Dendritic cell treated with granulocyte-macrophage colony-stimulating factor and Interleukin-4, amounts not matched to agents 40 ng/mL and 50 ng/mL, for 4 days (primary cell): Measurements from ENCODE around the gene CCL19.

Experiments
- H3K27ac Mint-ChIP-seq: one replicate; pipeline ENCODE4 v1.8.0; 2022; ENCODE audit warnings: mild to moderate bottlenecking, mixed read lengths
- H3K27me3 Mint-ChIP-seq: one replicate; pipeline ENCODE4 v1.8.0; 2022; ENCODE audit warnings: mild to moderate bottlenecking, mixed read lengths
- H3K36me3 Mint-ChIP-seq: one replicate; pipeline ENCODE4 v1.8.0; 2022; ENCODE audit warnings: low read depth, mixed read lengths
- H3K4me1 Mint-ChIP-seq: one replicate; pipeline ENCODE4 v1.8.0; 2022; ENCODE audit warnings: low read depth, mixed read lengths
- H3K4me3 Mint-ChIP-seq: one replicate; pipeline ENCODE4 v1.8.0; 2022; ENCODE audit warnings: mild to moderate bottlenecking, moderate library complexity, mixed read lengths
- H3K9me3 Mint-ChIP-seq: one replicate; pipeline ENCODE4 v1.8.0; 2022; ENCODE audit warnings: mixed read lengths
- intact Hi-C: fragments of 100-400 bp; cut with micrococcal nuclease; formaldehyde crosslinking; loops from one replicate; pipeline ENCODE4 v1.15.0; 2022

The CCL19 gene

DNA sequence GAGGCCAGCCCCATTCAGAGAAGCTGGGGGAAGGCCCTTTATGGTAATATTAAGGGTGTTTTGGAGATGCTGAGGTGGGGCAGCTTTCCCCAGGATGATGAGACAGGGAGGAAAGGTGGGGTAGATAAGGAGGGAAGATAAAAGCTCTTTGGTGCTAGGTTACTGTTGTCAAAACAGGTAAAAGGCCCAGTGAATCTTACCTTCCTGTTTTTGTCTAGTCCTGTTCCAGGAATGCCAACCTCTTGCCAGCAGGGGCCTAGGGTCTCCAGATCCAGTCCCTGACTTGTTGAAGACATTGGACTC lies 27.8 kb downstream of the CCL19 start:
- H3K4me1 Mint-ChIP-seq = peaks cover 35% of the 10 kb centered on the region
- no peaks in the 10 kb centered on the region for H3K9me3 Mint-ChIP-seq
- no peak overlapping the region for H3K4me3 Mint-ChIP-seq
- intact Hi-C loops = no loop called here
- H3K36me3 Mint-ChIP-seq = no peaks in the 10 kb centered on the region
- H3K27ac Mint-ChIP-seq = no peak overlapping the region
- no peaks in the 10 kb centered on the region for H3K27me3 Mint-ChIP-seq

DNA sequence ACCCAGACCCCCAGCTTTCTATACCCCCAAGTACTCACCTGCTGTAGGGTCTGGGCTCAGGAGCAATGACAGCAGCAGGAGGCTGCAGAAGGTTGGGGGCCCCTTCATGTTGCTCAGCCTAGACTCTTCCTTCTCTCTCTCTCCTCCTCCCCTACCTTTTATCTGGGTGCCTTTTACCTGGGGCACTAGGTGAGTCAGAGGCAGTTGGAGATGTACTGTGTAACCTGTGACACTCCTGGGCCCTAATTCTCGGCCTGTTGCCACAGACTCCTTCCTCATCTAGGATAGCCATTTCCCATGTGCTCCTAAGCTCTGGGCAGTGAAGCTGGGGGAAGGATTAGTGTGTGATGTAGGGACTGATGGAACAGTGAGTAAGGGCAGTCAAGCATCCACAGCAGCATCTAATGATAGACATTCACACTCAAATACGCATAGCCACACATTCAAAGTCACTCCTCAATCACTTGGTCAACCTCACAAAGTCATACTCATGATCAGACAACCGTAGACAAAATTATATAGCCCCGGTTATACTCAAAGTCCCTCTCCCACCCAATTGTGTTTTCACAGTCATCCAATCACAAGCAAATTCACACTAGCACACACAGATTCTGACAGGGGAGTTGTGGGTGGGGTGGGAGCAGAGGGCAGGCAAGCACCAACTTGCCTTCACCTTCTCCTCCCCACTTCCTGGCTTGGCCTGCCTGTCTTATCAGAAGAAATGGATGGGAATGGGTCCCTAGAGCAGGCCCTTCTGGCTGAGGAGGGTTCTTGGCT lies 28.4 kb downstream of the CCL19 start, which contains the start of gene CCL27:
CCL27 (minus strand) TSS at position 132 of the 777 bp plus-strand sequence; CDS start at position 108, 24 bp downstream.
- intact Hi-C loops = no loop called here

DNA sequence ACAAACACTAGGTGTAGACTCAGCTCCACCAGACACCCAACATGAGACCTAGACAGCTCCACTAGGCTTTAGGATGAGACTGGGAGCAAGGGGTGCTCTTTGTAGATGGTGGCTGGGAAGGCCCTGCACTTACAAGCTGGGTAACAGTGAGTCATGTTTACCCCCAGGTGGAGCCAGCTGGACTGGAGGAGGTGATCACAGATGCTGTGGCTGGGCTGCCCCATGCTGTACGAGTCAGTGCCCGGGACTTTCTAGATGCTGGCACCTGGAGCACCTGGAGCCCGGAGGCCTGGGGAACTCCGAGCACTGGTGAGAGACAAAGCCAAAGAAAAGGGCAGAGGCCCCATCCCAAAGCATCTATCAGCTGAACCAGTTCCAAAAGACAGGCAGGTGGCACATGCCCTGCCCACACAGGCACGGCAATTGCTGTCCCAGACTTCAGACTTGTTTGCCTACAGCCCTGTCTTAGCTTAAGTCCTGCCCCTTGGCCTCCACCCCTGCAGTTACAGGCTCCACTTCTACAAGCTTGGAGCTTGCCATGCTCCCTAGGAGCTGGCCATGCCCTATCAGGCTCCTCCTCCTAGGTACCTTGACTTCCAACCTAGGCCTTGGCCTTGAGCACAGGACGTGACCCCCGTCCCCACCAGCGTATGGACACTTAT lies 31.4 kb downstream of the CCL19 start:
- intact Hi-C loops = no loop called here
- Mint-ChIP-seq H3K4me1 (peaks cover 12% of the 10 kb centered on the region), H3K27me3 (peaks cover 10% of the 10 kb centered on the region), H3K4me3 (no peak overlapping the region), H3K27ac (no peak overlapping the region), H3K36me3 (no peaks in the 10 kb centered on the region), H3K9me3 (no peaks in the 10 kb centered on the region)

More for the DNA sequence above, 28.4 kb downstream of the CCL19 start, which contains the start of gene CCL27:
- no peaks in the 10 kb centered on the region for H3K36me3 Mint-ChIP-seq
- no peak within 1 kb of the TSS for H3K27ac Mint-ChIP-seq
- H3K4me1 Mint-ChIP-seq = peaks cover 32% of the 10 kb centered on the region
- H3K27me3 Mint-ChIP-seq = no peaks in the 10 kb centered on the region
- no peaks in the 10 kb centered on the region for H3K9me3 Mint-ChIP-seq
- no peak within 1 kb of the TSS for H3K4me3 Mint-ChIP-seq

DNA sequence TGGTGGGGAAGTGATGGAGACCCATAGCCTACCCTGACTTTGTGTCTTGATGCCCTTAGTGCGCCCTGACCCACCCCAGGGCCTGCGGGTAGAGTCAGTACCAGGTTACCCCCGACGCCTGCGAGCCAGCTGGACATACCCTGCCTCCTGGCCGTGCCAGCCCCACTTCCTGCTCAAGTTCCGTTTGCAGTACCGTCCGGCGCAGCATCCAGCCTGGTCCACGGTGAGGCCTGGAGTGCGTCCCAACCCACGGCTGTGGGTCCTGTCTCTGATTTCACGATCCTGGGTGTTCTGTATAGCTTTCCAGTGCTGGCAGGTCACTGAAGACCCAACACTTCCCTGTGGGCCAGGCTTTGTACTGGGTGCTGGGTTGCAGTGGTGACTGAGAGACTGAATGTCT lies 32.6 kb downstream of the CCL19 start:
- no peaks in the 10 kb centered on the region for H3K9me3 Mint-ChIP-seq
- peaks cover 15% of the 10 kb centered on the region for H3K27me3 Mint-ChIP-seq
- H3K4me3 Mint-ChIP-seq = no peak overlapping the region
- intact Hi-C loops = no loop called here
- H3K4me1 Mint-ChIP-seq = peaks cover 5% of the 10 kb centered on the region
- H3K36me3 Mint-ChIP-seq = no peaks in the 10 kb centered on the region
- H3K27ac Mint-ChIP-seq = no peak overlapping the region

DNA sequence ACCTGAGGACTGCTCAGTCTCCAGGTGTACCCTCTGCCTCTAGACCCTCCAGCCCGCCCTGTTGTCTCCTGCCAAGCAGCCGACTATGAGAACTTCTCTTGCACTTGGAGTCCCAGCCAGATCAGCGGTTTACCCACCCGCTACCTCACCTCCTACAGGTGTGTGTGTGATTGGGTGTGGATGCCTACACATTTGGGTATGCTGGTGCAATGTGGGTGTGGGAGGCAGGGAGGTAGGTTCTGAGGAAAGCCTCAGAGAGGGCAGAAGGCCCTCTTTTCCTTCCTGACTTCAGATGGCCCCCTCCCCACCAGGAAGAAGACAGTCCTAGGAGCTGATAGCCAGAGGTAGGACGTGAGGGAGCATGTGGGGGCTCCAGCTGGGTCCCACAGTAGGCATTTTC lies 34.1 kb downstream of the CCL19 start:
- Mint-ChIP-seq H3K4me3 (no peak overlapping the region), H3K9me3 (no peaks in the 10 kb centered on the region), H3K27ac (no peak overlapping the region), H3K36me3 (no peaks in the 10 kb centered on the region), H3K27me3 (peaks cover 23% of the 10 kb centered on the region), H3K4me1 (peaks cover 19% of the 10 kb centered on the region)
- intact Hi-C loops = no loop called here

DNA sequence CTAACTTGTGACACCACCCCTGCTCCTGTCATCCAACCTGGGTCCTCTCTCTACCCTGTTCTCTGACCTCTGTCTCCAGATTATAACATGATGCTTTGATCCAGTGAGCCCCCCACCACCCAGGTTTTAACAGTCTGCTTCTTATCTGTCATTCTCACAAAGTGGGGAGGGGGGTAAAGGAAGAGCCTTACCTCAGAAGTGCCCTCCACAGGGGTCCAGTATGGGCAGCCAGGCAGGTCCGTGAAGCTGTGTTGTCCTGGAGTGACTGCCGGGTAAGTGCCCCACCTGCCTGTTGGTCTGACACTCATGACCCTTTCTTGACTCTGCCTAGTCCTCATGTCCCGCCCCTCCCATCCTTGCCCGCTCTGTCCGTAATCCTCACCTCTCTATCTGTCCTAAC lies 35.7 kb downstream of the CCL19 start:
- Mint-ChIP-seq H3K4me3 (no peak overlapping the region), H3K36me3 (peaks cover 5% of the 10 kb centered on the region), H3K4me1 (peaks cover 24% of the 10 kb centered on the region), H3K9me3 (no peaks in the 10 kb centered on the region), H3K27me3 (peaks cover 23% of the 10 kb centered on the region), H3K27ac (no peak overlapping the region)
- intact Hi-C loops = no loop called here

DNA sequence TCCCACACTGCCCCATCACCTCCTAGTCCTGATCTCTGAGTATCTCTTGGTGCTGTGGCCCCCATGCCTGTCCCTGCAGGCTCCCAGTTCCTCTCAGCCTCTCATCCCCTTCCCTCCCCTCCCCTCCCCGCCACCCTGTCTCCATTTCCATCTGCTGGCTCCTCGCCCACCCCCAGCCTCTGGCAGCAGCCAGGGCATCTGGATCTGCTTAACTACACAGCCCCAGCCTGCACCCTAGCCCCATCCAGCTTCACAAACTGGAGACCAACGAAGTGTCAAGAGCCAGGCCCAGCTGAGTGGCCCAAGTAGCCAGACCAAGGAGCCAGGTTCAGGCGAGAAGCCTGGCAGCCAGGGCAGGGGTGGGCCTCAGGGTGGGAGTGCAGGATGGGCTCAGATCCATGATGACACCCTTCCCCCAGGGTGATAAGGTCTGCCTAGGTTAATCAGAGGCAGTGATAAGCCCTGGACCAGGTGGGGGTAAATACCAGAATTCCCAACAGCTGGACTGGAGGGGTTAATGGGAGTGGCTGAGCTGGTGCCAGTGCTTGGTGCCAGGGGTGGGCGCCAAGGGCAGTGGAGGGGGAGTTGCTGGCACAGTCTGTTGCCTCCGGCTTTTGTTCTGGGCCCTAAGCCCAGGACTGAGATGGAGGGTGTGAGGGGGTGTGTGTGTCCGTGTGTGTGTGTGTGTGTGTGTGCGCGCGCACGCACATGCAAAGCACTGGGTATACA lies 36.6 kb downstream of the CCL19 start:
- Mint-ChIP-seq H3K9me3 (no peaks in the 10 kb centered on the region), H3K27me3 (peaks cover 23% of the 10 kb centered on the region), H3K4me3 (no peak overlapping the region), H3K4me1 (peaks cover 24% of the 10 kb centered on the region), H3K36me3 (peaks cover 15% of the 10 kb centered on the region), H3K27ac (no peak overlapping the region)
- intact Hi-C loops = no loop called here

DNA sequence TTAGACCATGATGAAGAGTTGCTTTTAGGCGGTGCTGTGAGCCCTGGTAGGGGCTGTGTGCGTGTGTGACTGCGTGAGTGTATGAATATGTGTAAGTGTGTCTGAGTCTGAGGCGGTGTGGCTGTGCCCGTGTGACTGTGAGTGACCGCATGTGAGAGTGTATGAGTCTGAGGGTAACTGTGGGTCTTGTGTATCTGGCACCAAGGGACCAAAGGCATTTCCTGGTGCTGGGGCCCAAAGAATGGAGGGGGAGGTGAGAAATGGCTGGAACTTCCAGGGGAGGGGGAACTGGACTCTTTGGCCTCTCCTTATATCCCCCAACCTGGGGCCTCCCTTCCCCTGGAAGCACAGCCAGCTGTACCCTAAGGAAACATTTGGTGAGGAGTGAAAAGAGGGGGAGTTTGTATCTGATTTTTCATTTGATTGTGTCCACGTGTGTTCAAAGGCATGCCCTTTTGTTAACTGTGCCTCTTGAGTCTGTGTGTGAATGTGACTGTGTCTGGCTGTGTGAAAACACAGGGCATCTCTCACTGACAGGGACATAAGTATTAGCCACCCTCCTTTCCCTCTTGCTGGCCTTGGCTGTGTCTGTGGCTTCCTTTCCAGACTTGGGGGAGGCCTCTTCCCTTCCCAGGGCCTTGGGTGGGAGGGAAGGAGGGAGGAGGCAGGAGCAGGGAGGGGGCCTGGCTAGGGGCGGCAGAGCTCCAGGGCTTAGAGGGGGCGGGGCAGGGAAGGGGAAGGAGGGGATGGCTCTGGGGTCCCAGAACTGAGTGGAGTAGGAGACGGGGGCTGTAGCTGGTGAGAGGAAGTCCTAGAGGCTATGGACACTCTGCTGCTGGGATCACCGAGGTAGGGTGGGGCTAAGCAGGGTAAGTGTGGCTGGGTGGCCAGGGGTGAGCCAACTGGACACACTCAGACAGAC lies 37.7 kb downstream of the CCL19 start:
- Mint-ChIP-seq H3K4me1 (peaks cover 29% of the 10 kb centered on the region), H3K36me3 (peaks cover 25% of the 10 kb centered on the region), H3K9me3 (no peaks in the 10 kb centered on the region), H3K27me3 (peaks cover 23% of the 10 kb centered on the region), H3K4me3 (no peak overlapping the region), H3K27ac (peak overlapping the region; percentile 52)
- intact Hi-C loops = no loop called here

DNA sequence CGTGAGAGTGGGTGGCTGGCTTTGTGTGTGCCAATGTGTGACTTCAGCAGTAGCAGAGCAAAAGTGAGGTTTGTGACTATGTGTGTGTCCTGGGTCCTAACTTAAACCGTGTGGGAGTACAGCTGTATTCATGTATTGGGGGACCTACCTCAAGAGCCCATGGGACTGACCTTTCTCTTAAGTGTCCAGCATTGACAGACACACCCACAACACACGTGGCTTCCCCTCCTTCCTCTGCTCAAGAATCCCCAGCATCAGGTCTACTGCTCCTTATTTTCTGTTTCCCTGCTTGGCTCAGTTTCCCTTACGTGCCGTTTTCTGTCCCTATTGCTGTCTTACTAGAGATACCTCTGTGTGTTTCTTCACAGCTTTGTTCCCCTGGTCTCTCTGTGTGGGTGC lies 38.5 kb downstream of the CCL19 start:
- H3K36me3 Mint-ChIP-seq = peaks cover 33% of the 10 kb centered on the region
- H3K27ac Mint-ChIP-seq = peak overlapping the region; percentile 52
- H3K4me1 Mint-ChIP-seq = peaks cover 37% of the 10 kb centered on the region
- intact Hi-C loops = no loop called here
- no peaks in the 10 kb centered on the region for H3K9me3 Mint-ChIP-seq
- H3K4me3 Mint-ChIP-seq = peak overlapping the region; percentile 37
- H3K27me3 Mint-ChIP-seq = peaks cover 23% of the 10 kb centered on the region

DNA sequence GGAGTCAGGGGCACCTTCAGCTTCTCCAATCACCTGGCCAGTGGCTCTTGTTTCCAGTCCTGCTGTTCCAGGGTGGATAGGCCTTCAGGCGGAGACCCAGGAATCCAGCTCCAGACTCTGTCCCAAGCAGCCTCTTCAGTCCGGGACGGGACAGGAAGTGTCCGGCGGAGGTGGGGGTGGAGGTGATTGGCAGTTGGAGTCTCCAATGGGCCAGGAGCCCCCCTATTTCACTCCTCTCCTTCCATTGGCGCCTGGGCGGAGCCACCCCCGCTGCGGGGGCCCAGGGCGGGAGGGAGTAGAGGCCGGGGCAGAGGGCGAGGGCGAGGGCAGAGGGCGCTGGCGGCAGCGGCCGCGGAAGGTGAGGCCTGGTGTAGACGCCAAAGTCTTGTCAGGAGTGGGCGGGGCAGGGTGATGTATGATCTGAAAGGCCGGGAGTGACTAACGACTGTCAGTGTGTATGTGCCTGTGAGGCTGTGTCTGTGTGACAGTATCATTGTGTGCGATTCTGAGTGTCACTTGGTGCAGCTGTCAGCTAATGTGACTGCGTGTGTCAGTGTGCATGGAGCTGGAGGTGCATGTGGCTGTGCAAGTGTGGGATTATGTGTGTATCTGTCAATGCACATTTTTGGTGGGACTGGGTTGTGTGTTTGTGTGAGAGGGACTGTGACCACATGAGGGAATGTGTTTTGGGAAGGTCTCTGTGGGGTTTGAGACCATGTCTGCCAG lies 39.0 kb downstream of the CCL19 start, which contains the start of gene IL11RA:
IL11RA (plus strand) TSS at position 310 of the 726 bp plus-strand sequence. CDS start 3,033 bp downstream, outside the sequence.
- Mint-ChIP-seq H3K4me3 (peak within 1 kb of the TSS; percentile 37), H3K27ac (peak within 1 kb of the TSS; percentile 52), H3K27me3 (peaks cover 23% of the 10 kb centered on the region), H3K9me3 (no peaks in the 10 kb centered on the region), H3K4me1 (peaks cover 43% of the 10 kb centered on the region), H3K36me3 (peaks cover 33% of the 10 kb centered on the region)
- intact Hi-C loops = no loop called here

DNA sequence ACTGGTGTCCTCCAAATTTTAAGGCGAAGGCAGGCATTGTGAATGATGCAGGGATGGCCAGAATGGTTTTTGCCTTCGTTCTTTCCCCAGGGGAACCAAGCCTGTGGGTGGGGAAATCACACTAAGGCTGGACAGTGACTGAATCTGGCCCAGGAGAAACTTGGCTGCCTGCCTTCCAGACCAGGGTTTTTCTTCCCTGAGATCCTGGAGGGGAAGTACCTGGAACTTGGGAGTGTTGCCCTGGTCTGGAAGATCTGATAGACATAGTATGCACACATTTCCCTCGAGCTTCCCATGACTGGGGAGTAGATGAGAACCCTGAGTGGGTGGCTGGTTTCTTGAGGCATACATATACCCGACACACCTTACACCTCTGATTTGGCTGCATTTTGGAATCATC lies 39.8 kb downstream of the CCL19 start:
- peaks cover 40% of the 10 kb centered on the region for H3K36me3 Mint-ChIP-seq
- H3K4me1 Mint-ChIP-seq = peaks cover 45% of the 10 kb centered on the region
- H3K27ac Mint-ChIP-seq = no peak overlapping the region
- H3K4me3 Mint-ChIP-seq = no peak overlapping the region
- intact Hi-C loops = no loop called here
- no peaks in the 10 kb centered on the region for H3K9me3 Mint-ChIP-seq
- peaks cover 23% of the 10 kb centered on the region for H3K27me3 Mint-ChIP-seq

DNA sequence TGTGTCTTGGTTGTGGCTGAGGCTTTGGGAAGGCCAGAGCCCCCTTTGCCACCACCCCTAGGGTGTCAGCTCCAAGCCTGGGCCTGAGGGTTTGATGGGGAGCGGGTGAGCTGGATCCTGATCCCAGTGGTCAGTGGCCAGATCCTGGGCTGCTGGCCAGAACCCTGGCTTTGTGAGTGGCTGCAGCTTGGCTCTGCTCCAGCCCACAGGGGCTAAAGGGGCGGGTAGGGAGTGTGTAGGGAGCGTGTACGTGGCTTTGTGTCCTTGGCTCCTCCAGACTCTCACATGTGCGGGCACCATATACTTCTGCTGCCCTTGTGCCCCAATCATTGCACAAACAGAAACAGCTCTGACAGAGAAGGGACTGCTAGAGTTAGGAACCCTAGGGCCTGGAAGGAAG lies 40.3 kb downstream of the CCL19 start:
- H3K4me3 Mint-ChIP-seq = no peak overlapping the region
- intact Hi-C loops = no loop called here
- H3K27me3 Mint-ChIP-seq = peaks cover 20% of the 10 kb centered on the region
- peaks cover 42% of the 10 kb centered on the region for H3K36me3 Mint-ChIP-seq
- no peak overlapping the region for H3K27ac Mint-ChIP-seq
- no peaks in the 10 kb centered on the region for H3K9me3 Mint-ChIP-seq
- peaks cover 50% of the 10 kb centered on the region for H3K4me1 Mint-ChIP-seq

DNA sequence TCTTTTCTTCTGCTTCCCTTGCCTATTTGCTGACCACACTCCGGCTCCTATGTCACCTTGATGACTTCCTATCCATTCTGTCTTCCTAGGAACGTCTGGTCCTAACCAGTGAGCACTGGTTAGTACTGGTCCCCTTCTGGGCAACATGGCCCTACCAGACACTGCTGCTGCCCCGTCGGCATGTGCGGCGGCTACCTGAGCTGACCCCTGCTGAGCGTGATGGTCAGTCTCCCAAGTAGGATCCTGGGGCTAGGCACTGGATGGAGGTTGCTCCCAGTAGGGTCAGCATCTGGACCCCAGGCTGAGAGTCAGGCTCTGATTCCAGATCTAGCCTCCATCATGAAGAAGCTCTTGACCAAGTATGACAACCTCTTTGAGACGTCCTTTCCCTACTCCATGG lies 42.4 kb downstream of the CCL19 start:
- peaks cover 8% of the 10 kb centered on the region for H3K27me3 Mint-ChIP-seq
- intact Hi-C loops = no loop called here
- H3K9me3 Mint-ChIP-seq = no peaks in the 10 kb centered on the region
- H3K36me3 Mint-ChIP-seq = peaks cover 42% of the 10 kb centered on the region
- peaks cover 45% of the 10 kb centered on the region for H3K4me1 Mint-ChIP-seq
- no peak overlapping the region for H3K27ac Mint-ChIP-seq
- H3K4me3 Mint-ChIP-seq = no peak overlapping the region
